NCI-H1048 (cell line): ENCODE measurements around the gene CPNE2.

Experiments used
- DNase-seq: peaks from one replicate; lab custom pipeline; 2025; lab: John Stamatoyannopoulos, UW

CPNE2 gene

GRCh38 chr16:57123974-57124674 is 31.7 kb downstream of the CPNE2 start:
- DNase-seq = no peak

- no peak for DNase-seq
Observed at GRCh38 chr16:57125376-57125775, 33.0 kb downstream of the CPNE2 start.

GRCh38 chr16:57125969-57126368 is 33.6 kb downstream of the CPNE2 start:
- DNase-seq = no peak

- DNase-seq = no peak
Observed at GRCh38 chr16:57126411-57126810, 34.0 kb downstream of the CPNE2 start.

- DNase-seq = no peak
Observed at GRCh38 chr16:57127037-57127763, 34.8 kb downstream of the CPNE2 start.

GRCh38 chr16:57127836-57128235 is 35.5 kb downstream of the CPNE2 start:
- no peak for DNase-seq

GRCh38 chr16:57128771-57129389 is 36.5 kb downstream of the CPNE2 start:
- DNase-seq = no peak

- DNase-seq = no peak
Observed at GRCh38 chr16:57130950-57131321, 38.6 kb downstream of the CPNE2 start.

- DNase-seq = no peak
Observed at GRCh38 chr16:57131351-57131970, 39.1 kb downstream of the CPNE2 start.

- DNase-seq = no peak
Observed at GRCh38 chr16:57132470-57132869, 40.1 kb downstream of the CPNE2 start.

GRCh38 chr16:57133031-57133430 is 40.6 kb downstream of the CPNE2 start:
- DNase-seq = no peak

GRCh38 chr16:57133886-57134285 is 41.5 kb downstream of the CPNE2 start:
- DNase-seq = no peak

- DNase-seq = no peak
Observed at GRCh38 chr16:57134982-57135381, 42.6 kb downstream of the CPNE2 start.

- DNase-seq = no peak
Observed at GRCh38 chr16:57137043-57137442, 44.7 kb downstream of the CPNE2 start.

GRCh38 chr16:57137566-57138273 is 45.3 kb downstream of the CPNE2 start:
- no peak for DNase-seq

GRCh38 chr16:57138281-57138935 is 46.0 kb downstream of the CPNE2 start:
- DNase-seq = no peak

GRCh38 chr16:57140931-57141668 is 48.7 kb downstream of the CPNE2 start:
- no peak for DNase-seq

GRCh38 chr16:57141822-57142631 is 49.6 kb downstream of the CPNE2 start:
- DNase-seq = no peak

- no peak for DNase-seq
Observed at GRCh38 chr16:57143149-57143921, 51.0 kb downstream of the CPNE2 start.
